Skeletal muscle satellite cell (primary cell): Measurements from ENCODE around the gene SEC61A2. TPM values are rescaled to one million over a fixed set of nuclear protein-coding genes. Genes with fewer than 3 reads are reported as not detected.
"Not testable (repeated sequence)": the region's sequence is repeated elsewhere in the genome, so short reads cannot be mapped to it uniquely, and the experiment has no call there.

Experiments
- H3K27me3 ChIP-seq: 2 replicates; pipeline ENCODE4 v1.7.0; 2013; ENCODE audit warnings: low read length; ENCODE audit not compliant: control insufficient read depth, insufficient read depth
- H3K36me3 ChIP-seq: 2 replicates; pipeline ENCODE4 v1.7.0; 2013; ENCODE audit warnings: mild to moderate bottlenecking, control low read depth, low read length; ENCODE audit not compliant: insufficient read depth
- H3K4me1 ChIP-seq: 2 replicates; pipeline ENCODE4 v1.7.0; 2013; ENCODE audit warnings: low read length; ENCODE audit not compliant: control insufficient read depth, insufficient read depth
- H3K4me2 ChIP-seq: 2 replicates; pipeline ENCODE4 v1.7.0; 2013; ENCODE audit warnings: mild to moderate bottlenecking, low read length
- H3K4me3 ChIP-seq: 2 replicates; pipeline ENCODE4 v1.7.0; 2013; ENCODE audit warnings: low read length
- H3K9ac ChIP-seq: 2 replicates; pipeline ENCODE4 v1.7.0; 2013; ENCODE audit warnings: mild to moderate bottlenecking, low read depth, low read length, moderate library complexity
- H3K9me3 ChIP-seq: replicated peaks from 2 replicates; pipeline ENCODE4 v1.7.0; 2013; ENCODE audit warnings: mild to moderate bottlenecking, control low read depth, low read length
- total RNA-seq: library from RNA; depleted of rRNA; stranded (reverse); fragments of >200 nt; gene quantifications from 2 replicates; pipeline ENCODE4 v1.2.3, GENCODE V29; 2012; rRNA removed

The SEC61A2 gene
- total RNA-seq, result 4.1 and 6.8 TPM in 2 replicates

- peaks cover 6% of the 10 kb centered on the region for H3K36me3 ChIP-seq
- H3K4me1 ChIP-seq, result no peaks in the 10 kb centered on the region
- H3K9ac ChIP-seq, result peak within 1 kb of the TSS; percentile 88
- peak within 1 kb of the TSS; percentile 97 for H3K4me3 ChIP-seq
- H3K9me3 ChIP-seq, result no peaks in the 10 kb centered on the region
- no peaks in the 10 kb centered on the region for H3K27me3 ChIP-seq
- H3K4me2 ChIP-seq, result peak within 1 kb of the TSS; percentile 94
Measured at GRCh38 chr10:12129222-12130111, at the start of gene SEC61A2. Gene SEC61A2, plus strand, starts transcription at chr10:12129677. Its CDS starts 111 bp downstream, at chr10:12129788.

GRCh38 chr10:12081470-12081869 is 48.0 kb upstream of the SEC61A2 start:
- Histone ChIP-seq H3K27me3 (no peaks in the 10 kb centered on the region), H3K9me3 (no peaks in the 10 kb centered on the region), H3K4me1 (peaks cover 12% of the 10 kb centered on the region), H3K36me3 (no peaks in the 10 kb centered on the region), H3K9ac (no peak overlapping the region), H3K4me3 (no peak overlapping the region), H3K4me2 (no peak overlapping the region)

- no peak overlapping the region for H3K9ac ChIP-seq
- H3K9me3 ChIP-seq, result no peaks in the 10 kb centered on the region
- peaks cover 2% of the 10 kb centered on the region for H3K36me3 ChIP-seq
- no peaks in the 10 kb centered on the region for H3K27me3 ChIP-seq
- H3K4me1 ChIP-seq, result peaks cover 12% of the 10 kb centered on the region
- no peak overlapping the region for H3K4me2 ChIP-seq
- H3K4me3 ChIP-seq, result no peak overlapping the region
Measured at GRCh38 chr10:12081879-12082557, 47.5 kb upstream of the SEC61A2 start.

GRCh38 chr10:12088919-12089318 is 40.6 kb upstream of the SEC61A2 start:
- Histone ChIP-seq H3K9ac (no peak overlapping the region), H3K4me1 (no peaks in the 10 kb centered on the region), H3K36me3 (peaks cover 18% of the 10 kb centered on the region), H3K9me3 (no peaks in the 10 kb centered on the region), H3K4me3 (no peak overlapping the region), H3K4me2 (no peak overlapping the region), H3K27me3 (no peaks in the 10 kb centered on the region)

- Histone ChIP-seq H3K4me3 (no peak overlapping the region), H3K9ac (no peak overlapping the region), H3K4me1 (no peaks in the 10 kb centered on the region), H3K27me3 (no peaks in the 10 kb centered on the region), H3K36me3 (peaks cover 24% of the 10 kb centered on the region), H3K9me3 (no peaks in the 10 kb centered on the region), H3K4me2 (no peak overlapping the region)
Measured at GRCh38 chr10:12091421-12091820, 38.1 kb upstream of the SEC61A2 start.

- not testable (repeated sequence) for H3K4me3 ChIP-seq, H3K4me1 ChIP-seq, H3K9me3 ChIP-seq, H3K4me2 ChIP-seq, H3K27me3 ChIP-seq, H3K9ac ChIP-seq
- H3K36me3 ChIP-seq, result peaks cover 23% of the 10 kb centered on the region
Measured at GRCh38 chr10:12097361-12097760, 32.1 kb upstream of the SEC61A2 start.

- Histone ChIP-seq H3K4me2 (no peak overlapping the region), H3K4me3 (no peak overlapping the region), H3K27me3 (no peaks in the 10 kb centered on the region), H3K36me3 (peaks cover 23% of the 10 kb centered on the region), H3K9me3 (no peaks in the 10 kb centered on the region), H3K4me1 (peaks cover 5% of the 10 kb centered on the region), H3K9ac (no peak overlapping the region)
Measured at GRCh38 chr10:12097791-12098190, 31.7 kb upstream of the SEC61A2 start.

GRCh38 chr10:12098966-12099365 is 30.5 kb upstream of the SEC61A2 start:
- no peak overlapping the region for H3K4me2 ChIP-seq
- H3K9me3 ChIP-seq, result no peaks in the 10 kb centered on the region
- peaks cover 5% of the 10 kb centered on the region for H3K4me1 ChIP-seq
- H3K27me3 ChIP-seq, result no peaks in the 10 kb centered on the region
- peaks cover 17% of the 10 kb centered on the region for H3K36me3 ChIP-seq
- H3K4me3 ChIP-seq, result no peak overlapping the region
- H3K9ac ChIP-seq, result no peak overlapping the region

- peaks cover 24% of the 10 kb centered on the region for H3K36me3 ChIP-seq
- H3K4me3 ChIP-seq, result no peak overlapping the region
- H3K9me3 ChIP-seq, result no peaks in the 10 kb centered on the region
- no peaks in the 10 kb centered on the region for H3K4me1 ChIP-seq
- no peak overlapping the region for H3K4me2 ChIP-seq
- no peak overlapping the region for H3K9ac ChIP-seq
- H3K27me3 ChIP-seq, result no peaks in the 10 kb centered on the region
Measured at GRCh38 chr10:12103802-12104201, 25.7 kb upstream of the SEC61A2 start.

GRCh38 chr10:12107781-12108180 is 21.7 kb upstream of the SEC61A2 start:
- no peaks in the 10 kb centered on the region for H3K27me3 ChIP-seq
- H3K4me1 ChIP-seq, result no peaks in the 10 kb centered on the region
- no peak overlapping the region for H3K9ac ChIP-seq
- no peak overlapping the region for H3K4me3 ChIP-seq
- no peaks in the 10 kb centered on the region for H3K9me3 ChIP-seq
- peaks cover 17% of the 10 kb centered on the region for H3K36me3 ChIP-seq
- no peak overlapping the region for H3K4me2 ChIP-seq

- Histone ChIP-seq H3K4me2 (no peak overlapping the region), H3K27me3 (no peaks in the 10 kb centered on the region), H3K9me3 (no peaks in the 10 kb centered on the region), H3K4me3 (no peak overlapping the region), H3K4me1 (no peaks in the 10 kb centered on the region), H3K9ac (no peak overlapping the region), H3K36me3 (peaks cover 19% of the 10 kb centered on the region)
Measured at GRCh38 chr10:12109286-12109685, 20.2 kb upstream of the SEC61A2 start.
